ENCODE measurements around the gene ZBTB49.
"Not testable (repeated sequence)": the region's sequence is repeated elsewhere in the genome, so short reads cannot be mapped to it uniquely, and the experiment has no call there.

The ZBTB49 gene

DNA sequence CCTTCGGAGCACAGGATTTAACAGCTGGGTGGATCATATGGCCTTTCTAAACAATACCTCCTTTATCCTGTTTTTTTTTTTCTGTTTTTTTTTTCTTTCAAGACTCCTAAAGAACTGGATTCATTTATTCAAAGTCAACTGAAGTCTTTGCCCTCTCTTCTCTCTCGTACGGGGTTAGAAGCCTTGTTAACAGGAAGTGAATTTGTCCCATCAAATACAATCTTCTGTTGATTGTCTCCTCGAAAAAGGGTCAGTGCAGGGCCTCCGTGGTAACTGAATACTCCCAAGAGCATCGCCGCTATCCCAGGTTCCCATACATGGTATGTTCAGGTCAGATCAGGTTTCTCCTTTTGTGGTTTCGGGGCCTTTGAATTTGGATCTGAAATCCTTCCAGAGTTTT is 40.2 kb upstream of the ZBTB49 start:
- ChIA-PET CTCF (no interaction called here), POLR2A (no interaction called here)
- DNase-seq (ENCODE audit: extremely low spot score), result no peak
- TF ChIP-seq FOXM1 (IDR thresholded peaks at IDR 0.05; ENCODE audit: borderline replicate concordance) (no peak), L3MBTL2 (conservative IDR thresholded peaks at IDR 0.05) (no peak), BHLHE40 (IDR thresholded peaks at IDR 0.05; ENCODE audit: borderline replicate concordance) (no peak), ELF4 (IDR thresholded peaks at IDR 0.05) (no peak), SP1 (IDR thresholded peaks at IDR 0.05) (no peak), TARDBP (IDR thresholded peaks at IDR 0.05) (no peak), SUZ12 (IDR thresholded peaks at IDR 0.05) (no peak), CTBP1 (IDR thresholded peaks at IDR 0.05; ENCODE audit: borderline replicate concordance) (no peak), FOXK2 (IDR thresholded peaks at IDR 0.05) (no peak), ZNF384 (IDR thresholded peaks at IDR 0.05) (no peak), HDGF (IDR thresholded peaks at IDR 0.05; ENCODE audit: borderline replicate concordance) (no peak), FOXA1 (IDR thresholded peaks at IDR 0.05) (no peak)
- TF ChIP-seq, protein P1, sequence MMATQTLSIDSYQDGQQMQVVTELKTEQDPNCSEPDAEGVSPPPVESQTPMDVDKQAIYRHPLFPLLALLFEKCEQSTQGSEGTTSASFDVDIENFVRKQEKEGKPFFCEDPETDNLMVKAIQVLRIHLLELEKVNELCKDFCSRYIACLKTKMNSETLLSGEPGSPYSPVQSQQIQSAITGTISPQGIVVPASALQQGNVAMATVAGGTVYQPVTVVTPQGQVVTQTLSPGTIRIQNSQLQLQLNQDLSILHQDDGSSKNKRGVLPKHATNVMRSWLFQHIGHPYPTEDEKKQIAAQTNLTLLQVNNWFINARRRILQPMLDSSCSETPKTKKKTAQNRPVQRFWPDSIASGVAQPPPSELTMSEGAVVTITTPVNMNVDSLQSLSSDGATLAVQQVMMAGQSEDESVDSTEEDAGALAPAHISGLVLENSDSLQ (IDR thresholded peaks at IDR 0.05), result no peak

DNA sequence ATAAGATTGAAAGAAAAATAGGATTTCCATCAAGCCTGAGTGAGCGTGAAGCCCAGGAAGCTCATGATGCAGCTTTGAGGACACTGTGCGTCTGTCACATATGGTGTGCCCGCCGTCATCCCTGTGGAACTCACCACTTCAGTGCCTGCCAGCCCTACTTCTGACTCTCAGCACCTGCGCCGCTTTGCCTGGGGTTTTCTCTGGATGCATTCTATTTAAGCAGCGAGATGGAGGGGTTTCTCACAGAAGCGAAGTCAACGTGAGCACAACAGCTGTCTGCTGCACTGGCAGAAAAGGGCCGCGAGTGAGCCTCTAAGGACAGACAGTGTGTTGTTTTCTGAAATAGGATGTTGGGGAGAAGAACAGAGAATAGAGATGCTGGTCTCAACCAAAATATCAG is 35.9 kb upstream of the ZBTB49 start:
- CTCF ChIA-PET, result no interaction called here

DNA sequence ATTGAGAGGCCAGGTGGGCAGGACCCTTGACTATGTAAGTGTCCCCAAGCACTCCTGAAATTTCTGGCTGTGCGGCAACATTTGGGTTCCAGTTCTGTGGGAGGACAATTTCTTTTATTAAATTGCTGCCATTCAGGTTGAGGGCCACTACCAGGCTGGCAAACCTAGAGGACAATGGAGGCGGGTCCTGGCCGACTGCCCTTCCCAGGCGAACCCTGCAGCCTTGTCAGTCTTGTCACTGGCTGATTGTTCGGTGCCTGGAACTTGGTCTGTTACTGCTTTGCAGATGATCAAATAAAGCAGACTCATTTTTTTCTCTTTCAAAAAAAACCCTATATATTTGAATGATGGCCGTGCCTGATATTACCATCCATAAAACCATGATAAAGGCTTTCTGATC is 35.4 kb upstream of the ZBTB49 start:
- POLR2A ChIA-PET, result no interaction called here
- TF ChIP-seq SUZ12 (IDR thresholded peaks at IDR 0.05) (no peak), ZNF384 (IDR thresholded peaks at IDR 0.05) (no peak), HDGF (IDR thresholded peaks at IDR 0.05; ENCODE audit: borderline replicate concordance) (no peak), SP1 (IDR thresholded peaks at IDR 0.05) (no peak), NFRKB (IDR thresholded peaks at IDR 0.05) (no peak), LEF1 (IDR thresholded peaks at IDR 0.05; ENCODE audit: borderline replicate concordance) (no peak)
- TF ChIP-seq, protein P1 (IDR thresholded peaks at IDR 0.05), result no peak
- CTCF ChIA-PET, result no interaction called here
- DNase-seq (ENCODE audit: extremely low spot score), result no peak

More for the DNA sequence above, 35.9 kb upstream of the ZBTB49 start:
- POLR2A ChIA-PET, result no interaction called here
- no peak for TF ChIP-seq ELF4 (IDR thresholded peaks at IDR 0.05)
- TF ChIP-seq NFRKB (IDR thresholded peaks at IDR 0.05), result no peak
- no peak for TF ChIP-seq ZNF384 (IDR thresholded peaks at IDR 0.05)
- no peak for TF ChIP-seq ARNT (IDR thresholded peaks at IDR 0.05)
- TF ChIP-seq TARDBP (IDR thresholded peaks at IDR 0.05), result no peak
- TF ChIP-seq BHLHE40 (IDR thresholded peaks at IDR 0.05; ENCODE audit: borderline replicate concordance), result no peak
- TF ChIP-seq, protein P1 (IDR thresholded peaks at IDR 0.05), result no peak
- TF ChIP-seq HDGF (IDR thresholded peaks at IDR 0.05; ENCODE audit: borderline replicate concordance), result no peak
- no peak for TF ChIP-seq SUZ12 (IDR thresholded peaks at IDR 0.05)
- no peak for TF ChIP-seq SP1 (IDR thresholded peaks at IDR 0.05)
- TF ChIP-seq FOXA1 (IDR thresholded peaks at IDR 0.05), result no peak
- no peak for DNase-seq (ENCODE audit: extremely low spot score)

DNA sequence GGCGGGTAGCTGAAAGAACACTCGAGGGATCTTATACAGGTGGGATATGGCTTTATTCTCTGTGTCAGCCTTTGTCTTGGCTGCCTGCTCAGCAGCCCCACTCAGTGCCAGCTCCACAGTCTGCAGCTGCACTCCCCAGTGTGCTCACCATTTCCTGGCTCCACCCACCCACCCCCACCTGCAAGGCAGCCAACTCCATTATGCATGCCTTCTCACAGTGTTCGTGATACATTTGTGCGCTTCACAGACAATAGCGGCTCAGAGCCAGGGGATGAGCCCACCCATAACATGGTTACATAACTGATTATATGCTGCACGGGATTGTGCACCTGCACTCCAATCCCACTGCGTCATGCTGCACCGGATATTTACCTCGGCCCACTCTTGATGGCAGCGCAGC is 33.3 kb upstream of the ZBTB49 start:
- no peak for DNase-seq (ENCODE audit: extremely low spot score)
- no peak for TF ChIP-seq ZNF384 (IDR thresholded peaks at IDR 0.05)
- TF ChIP-seq FOXM1 (IDR thresholded peaks at IDR 0.05; ENCODE audit: borderline replicate concordance), result no peak
- TF ChIP-seq BHLHE40 (IDR thresholded peaks at IDR 0.05; ENCODE audit: borderline replicate concordance), result no peak
- TF ChIP-seq L3MBTL2 (conservative IDR thresholded peaks at IDR 0.05), result no peak
- no peak for TF ChIP-seq CTBP1 (IDR thresholded peaks at IDR 0.05; ENCODE audit: borderline replicate concordance)
- TF ChIP-seq, protein P1 (IDR thresholded peaks at IDR 0.05), result no peak
- no peak for TF ChIP-seq NFRKB (IDR thresholded peaks at IDR 0.05)
- TF ChIP-seq TARDBP (IDR thresholded peaks at IDR 0.05), result no peak
- TF ChIP-seq ELF4 (IDR thresholded peaks at IDR 0.05), result no peak
- TF ChIP-seq SP1 (IDR thresholded peaks at IDR 0.05), result no peak
- no peak for TF ChIP-seq ARNT (IDR thresholded peaks at IDR 0.05)
- TF ChIP-seq SUZ12 (IDR thresholded peaks at IDR 0.05), result no peak
- no peak for TF ChIP-seq FOXA1 (IDR thresholded peaks at IDR 0.05)
- no peak for TF ChIP-seq LEF1 (IDR thresholded peaks at IDR 0.05; ENCODE audit: borderline replicate concordance)
- TF ChIP-seq HDGF (IDR thresholded peaks at IDR 0.05; ENCODE audit: borderline replicate concordance), result no peak
- TF ChIP-seq FOXK2 (IDR thresholded peaks at IDR 0.05), result no peak
- ChIA-PET CTCF (no interaction called here), POLR2A (no interaction called here)

DNA sequence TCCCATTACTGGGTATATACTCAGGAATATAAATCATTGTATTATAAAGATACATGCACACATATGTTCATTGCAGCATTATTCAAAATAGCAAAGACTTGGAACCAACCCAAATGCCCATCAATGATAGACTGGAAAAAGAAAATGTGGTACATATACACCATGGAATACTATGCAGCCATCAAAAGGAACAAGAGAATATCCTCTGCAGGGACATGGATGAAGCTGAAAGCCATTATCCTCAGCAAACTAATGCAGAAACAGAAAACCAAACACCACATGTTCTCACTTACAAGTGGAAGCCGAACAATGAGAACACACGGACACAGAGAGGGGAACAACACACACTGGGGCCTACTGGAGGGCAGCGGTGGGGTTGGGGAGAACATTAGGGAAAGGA is 32.3 kb upstream of the ZBTB49 start:
- CTCF ChIA-PET; POLR2A ChIA-PET; DNase-seq (ENCODE audit: extremely low spot score): not testable (repeated sequence)

DNA sequence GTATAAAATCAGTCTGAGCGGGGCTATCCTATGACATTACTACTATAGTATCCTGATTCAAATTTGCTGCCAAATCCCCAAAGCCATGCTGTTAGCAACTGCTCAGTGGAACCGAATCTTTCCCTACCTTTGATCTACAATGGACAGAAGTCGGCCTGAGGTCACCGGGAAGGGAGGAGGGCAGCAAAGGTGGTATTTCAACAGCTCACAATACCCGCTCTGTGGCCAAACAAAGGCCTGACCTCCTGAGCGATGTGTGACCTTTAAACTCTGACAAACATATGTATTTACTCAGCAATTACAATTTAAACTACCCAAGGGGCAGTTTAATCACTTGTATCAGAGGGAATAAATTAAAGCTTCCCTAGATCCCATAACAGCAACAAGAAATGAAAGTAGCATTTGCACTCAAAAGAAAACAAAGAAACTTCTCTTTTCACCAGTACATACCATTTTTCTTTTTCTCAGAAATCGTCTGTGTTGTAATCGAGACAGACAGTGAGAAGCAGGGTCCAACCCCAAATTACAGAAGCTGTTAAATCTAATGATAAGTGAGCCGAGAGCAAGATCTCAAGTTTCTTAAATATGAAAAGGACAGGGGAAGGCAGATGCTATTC is 30.5 kb upstream of the ZBTB49 start:
- no peak for TF ChIP-seq ARNT (IDR thresholded peaks at IDR 0.05)
- TF ChIP-seq FOXM1 (IDR thresholded peaks at IDR 0.05; ENCODE audit: borderline replicate concordance), result no peak
- no peak for TF ChIP-seq FOXA1 (IDR thresholded peaks at IDR 0.05)
- TF ChIP-seq HDGF (IDR thresholded peaks at IDR 0.05; ENCODE audit: borderline replicate concordance), result no peak
- no peak for TF ChIP-seq NFRKB (IDR thresholded peaks at IDR 0.05)
- TF ChIP-seq ELF4 (IDR thresholded peaks at IDR 0.05), result no peak
- TF ChIP-seq BHLHE40 (IDR thresholded peaks at IDR 0.05; ENCODE audit: borderline replicate concordance), result no peak
- TF ChIP-seq LEF1 (IDR thresholded peaks at IDR 0.05; ENCODE audit: borderline replicate concordance), result no peak
- no peak for TF ChIP-seq FOXK2 (IDR thresholded peaks at IDR 0.05)
- no peak for TF ChIP-seq CTBP1 (IDR thresholded peaks at IDR 0.05; ENCODE audit: borderline replicate concordance)
- ChIA-PET CTCF (interaction anchor here (0.9 to 1.5 kb wide), 4 partner anchors 11 to 79 kb away, joined by 3 to 6 read pairs (median 4); partner anchors contain the start of gene TMEM128), POLR2A (interaction anchor here (2.2 kb wide), 1 partner anchor 11 kb away, joined by 19 read pairs; the partner anchor contains the start of gene TMEM128)
- DNase-seq (ENCODE audit: extremely low spot score), result no peak
